Tibial nerve (tissue), 4 donors: ENCODE results near the gene KIF15. TPM values are rescaled to one million over a fixed set of nuclear protein-coding genes. Genes with fewer than 3 reads are reported as not detected.

Experiments
- DNase-seq, 2 donors: peaks; one replicate each; pipeline ENCODE4 v3.0.0-alpha.2; 2019; ENCODE audit warnings: low spot score in 2 of 2
- H3K27ac ChIP-seq, 4 donors: fragments of 200-600 bp; sonication (generic) in 3 of 4; one replicate each; pipeline ENCODE4 v1.5.1; 2017 to 2019; ENCODE audit warnings: mild to moderate bottlenecking in 1 of 4
- H3K27me3 ChIP-seq, 2 donors: fragments of 200-600 bp; sonication (generic) in 1 of 2; one replicate each; pipeline versions ENCODE4 v1.5.1 to v1.6.0; 2017 to 2019
- H3K36me3 ChIP-seq, 3 donors: fragments of 200-600 bp; sonication (generic); one replicate each; pipeline ENCODE4 v1.5.1; 2018 to 2019
- H3K4me1 ChIP-seq, 4 donors: fragments of 200-600 bp; sonication (generic) in 3 of 4; one replicate each; pipeline ENCODE4 v1.5.1; 2017 to 2019
- H3K4me3 ChIP-seq, 4 donors: fragments of 200-600 bp; sonication (generic) in 3 of 4; one replicate each; pipeline ENCODE4 v1.5.1; 2017 to 2019; ENCODE audit warnings: mild to moderate bottlenecking in 1 of 4, moderate library complexity in 1 of 4
- H3K9me3 ChIP-seq, 4 donors: fragments of 200-600 bp; sonication (generic) in 3 of 4; one replicate each; pipeline ENCODE4 v1.5.1; 2017 to 2019
- EP300 ChIP-seq, 2 donors: sonication (generic); formaldehyde crosslinking; IDR thresholded peaks; one replicate each; pipeline ENCODE4 v1.6.1; 2017; ENCODE audit warnings: antibody characterized with exemption in 2 of 2, mild to moderate bottlenecking in 1 of 2
- POLR2A ChIP-seq, 2 donors: fragments of 450-650 bp; IDR thresholded peaks; one replicate each; pipeline ENCODE4 v1.6.1; 2017; ENCODE audit warnings: antibody characterized with exemption in 2 of 2, mild to moderate bottlenecking in 2 of 2, moderate library complexity in 2 of 2
- WGBS, 2 donors: methylation state at CpG; one replicate each; pipeline ENCODE4 v1.1.5; 2018; 5-methylcytosine and 5-hydroxymethylcytosine counted together
- total RNA-seq, 4 donors: library from RNA; depleted of rRNA; stranded (reverse); fragments of >200 nt; gene quantifications; one replicate each; pipeline ENCODE4 v1.1.0, GENCODE V29; 2016
- TF ChIP-seq, protein P1 (sequence below), 5 experiments: fragments of 200-600 bp in 3 of 5; fragments of 450-650 bp in 2 of 5; sonication (generic) in 3 of 5; IDR thresholded peaks; one replicate each; pipeline ENCODE4 v1.5.1; 2016 to 2019; ENCODE audit warnings: antibody characterized with exemption in 5 of 5, mild to moderate bottlenecking in 3 of 5, moderate library complexity in 2 of 5

Gene KIF15, protein sequence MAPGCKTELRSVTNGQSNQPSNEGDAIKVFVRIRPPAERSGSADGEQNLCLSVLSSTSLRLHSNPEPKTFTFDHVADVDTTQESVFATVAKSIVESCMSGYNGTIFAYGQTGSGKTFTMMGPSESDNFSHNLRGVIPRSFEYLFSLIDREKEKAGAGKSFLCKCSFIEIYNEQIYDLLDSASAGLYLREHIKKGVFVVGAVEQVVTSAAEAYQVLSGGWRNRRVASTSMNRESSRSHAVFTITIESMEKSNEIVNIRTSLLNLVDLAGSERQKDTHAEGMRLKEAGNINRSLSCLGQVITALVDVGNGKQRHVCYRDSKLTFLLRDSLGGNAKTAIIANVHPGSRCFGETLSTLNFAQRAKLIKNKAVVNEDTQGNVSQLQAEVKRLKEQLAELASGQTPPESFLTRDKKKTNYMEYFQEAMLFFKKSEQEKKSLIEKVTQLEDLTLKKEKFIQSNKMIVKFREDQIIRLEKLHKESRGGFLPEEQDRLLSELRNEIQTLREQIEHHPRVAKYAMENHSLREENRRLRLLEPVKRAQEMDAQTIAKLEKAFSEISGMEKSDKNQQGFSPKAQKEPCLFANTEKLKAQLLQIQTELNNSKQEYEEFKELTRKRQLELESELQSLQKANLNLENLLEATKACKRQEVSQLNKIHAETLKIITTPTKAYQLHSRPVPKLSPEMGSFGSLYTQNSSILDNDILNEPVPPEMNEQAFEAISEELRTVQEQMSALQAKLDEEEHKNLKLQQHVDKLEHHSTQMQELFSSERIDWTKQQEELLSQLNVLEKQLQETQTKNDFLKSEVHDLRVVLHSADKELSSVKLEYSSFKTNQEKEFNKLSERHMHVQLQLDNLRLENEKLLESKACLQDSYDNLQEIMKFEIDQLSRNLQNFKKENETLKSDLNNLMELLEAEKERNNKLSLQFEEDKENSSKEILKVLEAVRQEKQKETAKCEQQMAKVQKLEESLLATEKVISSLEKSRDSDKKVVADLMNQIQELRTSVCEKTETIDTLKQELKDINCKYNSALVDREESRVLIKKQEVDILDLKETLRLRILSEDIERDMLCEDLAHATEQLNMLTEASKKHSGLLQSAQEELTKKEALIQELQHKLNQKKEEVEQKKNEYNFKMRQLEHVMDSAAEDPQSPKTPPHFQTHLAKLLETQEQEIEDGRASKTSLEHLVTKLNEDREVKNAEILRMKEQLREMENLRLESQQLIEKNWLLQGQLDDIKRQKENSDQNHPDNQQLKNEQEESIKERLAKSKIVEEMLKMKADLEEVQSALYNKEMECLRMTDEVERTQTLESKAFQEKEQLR (N-terminal part only)
- under 1 TPM; 0.60 to 0.87 (median 0.71) TPM for total RNA-seq

DNA sequence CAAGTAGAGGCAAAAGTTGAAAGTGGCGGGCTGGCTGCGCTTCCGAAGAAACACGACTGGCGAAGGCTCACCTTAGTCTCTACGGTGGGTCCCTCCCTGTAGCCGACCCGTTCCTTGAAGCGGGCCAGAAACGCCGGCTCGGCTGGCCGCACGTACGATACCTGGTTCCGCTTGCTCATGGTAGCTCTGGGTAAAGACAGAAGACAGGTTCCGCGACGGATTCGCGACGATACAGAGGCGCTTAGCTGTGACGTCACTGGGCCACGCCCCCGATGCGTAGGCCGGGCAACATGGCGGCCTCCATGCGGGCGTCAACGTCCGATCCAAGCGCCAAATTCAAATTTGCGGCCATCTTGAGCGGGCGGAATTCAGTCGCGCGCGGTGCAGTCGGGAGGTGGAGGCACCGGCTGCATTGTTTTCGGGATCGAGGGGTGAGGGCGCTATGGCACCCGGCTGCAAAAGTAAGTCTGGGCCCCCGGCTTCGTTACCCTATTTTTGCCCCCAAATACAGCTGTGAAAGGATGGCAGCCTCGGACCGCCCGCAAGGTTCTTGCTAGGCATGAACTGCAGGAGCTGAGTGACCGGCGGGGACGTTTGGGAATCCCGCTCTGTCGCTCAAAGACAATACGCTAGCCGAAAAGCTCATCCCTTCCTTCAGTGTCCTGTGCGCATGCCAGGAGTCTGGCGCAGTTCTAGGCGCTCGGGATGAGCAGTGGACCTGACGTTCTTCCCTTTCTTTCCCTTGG, at the start of gene KIF15, which contains the start of gene KIAA1143:
KIF15 (plus strand) TSS at position 371 of the 746 bp plus-strand sequence; CDS start at position 443, 72 bp downstream.
KIAA1143 (minus strand) TSS at position 196 of the 746 bp plus-strand sequence; CDS start at position 179, 17 bp downstream.
- peaks cover 0 to 35% (median 0%) of the 10 kb centered on the region in 3 donors for H3K36me3 ChIP-seq
- peak within 1 kb of the TSS; percentile 82 to 91 (median 86) for H3K4me3 ChIP-seq
- WGBS, 2 donors: 4 to 8% methylated on average over 33 to 58 of the region's 64 CpGs
- DNase-seq: peak; percentile 92
- H3K9me3 ChIP-seq: peaks cover 0 to 21% (median 7%) of the 10 kb centered on the region in 4 donors
- peaks cover 0 to 22% (median 4%) of the 10 kb centered on the region in 4 donors for H3K4me1 ChIP-seq
- TF ChIP-seq EP300 (IDR thresholded peaks at IDR 0.05): peak; percentile 71 to 95
- TF ChIP-seq POLR2A (IDR thresholded peaks at IDR 0.05): peak in 1 of 2 donors; percentile 47
- TF ChIP-seq, protein P1, sequence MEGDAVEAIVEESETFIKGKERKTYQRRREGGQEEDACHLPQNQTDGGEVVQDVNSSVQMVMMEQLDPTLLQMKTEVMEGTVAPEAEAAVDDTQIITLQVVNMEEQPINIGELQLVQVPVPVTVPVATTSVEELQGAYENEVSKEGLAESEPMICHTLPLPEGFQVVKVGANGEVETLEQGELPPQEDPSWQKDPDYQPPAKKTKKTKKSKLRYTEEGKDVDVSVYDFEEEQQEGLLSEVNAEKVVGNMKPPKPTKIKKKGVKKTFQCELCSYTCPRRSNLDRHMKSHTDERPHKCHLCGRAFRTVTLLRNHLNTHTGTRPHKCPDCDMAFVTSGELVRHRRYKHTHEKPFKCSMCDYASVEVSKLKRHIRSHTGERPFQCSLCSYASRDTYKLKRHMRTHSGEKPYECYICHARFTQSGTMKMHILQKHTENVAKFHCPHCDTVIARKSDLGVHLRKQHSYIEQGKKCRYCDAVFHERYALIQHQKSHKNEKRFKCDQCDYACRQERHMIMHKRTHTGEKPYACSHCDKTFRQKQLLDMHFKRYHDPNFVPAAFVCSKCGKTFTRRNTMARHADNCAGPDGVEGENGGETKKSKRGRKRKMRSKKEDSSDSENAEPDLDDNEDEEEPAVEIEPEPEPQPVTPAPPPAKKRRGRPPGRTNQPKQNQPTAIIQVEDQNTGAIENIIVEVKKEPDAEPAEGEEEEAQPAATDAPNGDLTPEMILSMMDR (IDR thresholded peaks at IDR 0.05): peak in 2 of 5 experiments; percentile 11 to 27
- H3K27me3 ChIP-seq: no peaks in the 10 kb centered on the region
- peak within 1 kb of the TSS in 3 of 4 donors; percentile 63 to 86 (median 83) for H3K27ac ChIP-seq

DNA sequence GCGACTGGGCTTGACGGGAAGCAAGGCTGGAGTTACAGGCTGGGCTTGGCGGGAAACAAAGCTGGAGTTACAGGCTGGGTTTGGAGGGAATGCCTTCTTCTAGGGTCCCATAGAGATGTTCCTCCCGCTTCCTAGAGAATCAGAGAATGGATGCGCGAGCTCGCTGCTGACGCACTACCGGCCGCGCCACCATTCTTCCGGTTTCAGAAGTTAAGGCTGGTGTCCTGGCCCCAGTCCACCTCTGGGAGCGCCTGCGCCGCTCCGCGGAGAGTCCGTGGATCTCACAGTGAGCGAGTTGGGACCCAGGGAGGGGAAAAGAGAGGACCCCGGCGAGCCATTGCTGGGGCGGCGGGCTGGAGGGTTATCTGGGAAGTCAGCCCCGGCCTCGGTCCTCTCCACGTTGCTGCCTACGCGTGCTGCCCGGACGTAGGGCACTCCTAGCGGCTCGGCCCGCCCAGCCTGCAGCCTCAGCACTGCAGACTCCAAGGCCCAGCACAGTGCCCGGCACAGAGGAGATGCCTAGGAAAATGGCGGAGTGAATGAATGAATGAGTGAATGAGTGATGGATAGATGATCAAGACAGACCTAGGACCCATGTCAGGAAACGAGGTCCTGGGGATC, 49.0 kb upstream of the KIF15 start, which contains the start of gene ZNF502:
ZNF502 (plus strand) TSS at position 206 of the 621 bp plus-strand sequence. CDS start 7,602 bp downstream, outside the sequence.
- H3K27ac ChIP-seq: peak within 1 kb of the TSS in 2 of 4 donors; percentile 62 to 71
- DNase-seq: peak; percentile 63 to 78
- H3K36me3 ChIP-seq: peaks cover 0 to 39% (median 0%) of the 10 kb centered on the region in 3 donors
- H3K9me3 ChIP-seq: peaks cover 0 to 50% (median 20%) of the 10 kb centered on the region in 4 donors
- TF ChIP-seq EP300 (IDR thresholded peaks at IDR 0.05) (peak in 1 of 2 donors; percentile 74), POLR2A (IDR thresholded peaks at IDR 0.05) (no peak)
- TF ChIP-seq, protein P1 (IDR thresholded peaks at IDR 0.05): peak in 4 of 5 experiments; percentile 11 to 54 (median 32)
- H3K4me1 ChIP-seq: peaks cover 0 to 8% (median 1%) of the 10 kb centered on the region in 4 donors
- peak within 1 kb of the TSS; percentile 47 to 66 (median 60) for H3K4me3 ChIP-seq
- H3K27me3 ChIP-seq: peaks cover 0 to 3% of the 10 kb centered on the region in 2 donors
- WGBS, 2 donors: 1 to 2% methylated on average over 28 to 32 of the region's 36 CpGs

DNA sequence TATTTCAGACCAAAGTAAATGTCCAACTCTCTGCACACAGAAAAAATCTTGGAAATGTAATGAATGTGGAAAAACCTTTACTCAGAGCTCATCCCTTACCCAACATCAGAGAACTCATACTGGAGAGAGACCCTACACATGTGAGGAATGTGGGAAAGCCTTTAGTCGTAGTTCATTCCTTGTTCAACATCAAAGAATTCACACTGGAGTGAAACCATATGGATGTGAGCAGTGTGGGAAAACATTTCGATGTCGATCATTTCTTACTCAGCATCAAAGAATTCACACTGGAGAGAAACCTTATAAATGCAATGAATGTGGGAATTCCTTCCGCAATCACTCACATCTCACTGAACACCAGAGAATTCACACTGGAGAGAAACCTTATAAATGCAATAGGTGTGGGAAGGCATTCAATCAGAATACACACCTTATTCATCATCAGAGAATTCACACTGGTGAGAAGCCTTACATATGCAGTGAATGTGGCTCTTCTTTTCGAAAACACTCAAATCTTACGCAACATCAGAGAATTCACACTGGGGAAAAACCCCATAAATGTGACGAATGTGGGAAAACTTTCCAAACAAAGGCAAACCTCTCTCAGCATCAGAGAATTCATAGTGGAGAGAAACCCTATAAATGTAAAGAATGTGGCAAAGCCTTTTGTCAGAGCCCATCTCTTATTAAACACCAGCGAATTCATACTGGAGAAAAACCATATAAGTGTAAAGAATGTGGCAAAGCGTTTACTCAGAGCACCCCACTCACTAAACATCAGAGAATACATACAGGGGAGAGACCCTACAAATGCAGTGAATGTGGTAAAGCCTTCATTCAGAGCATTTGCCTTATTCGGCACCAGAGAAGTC, 40.1 kb upstream of the KIF15 start:
- TF ChIP-seq POLR2A (IDR thresholded peaks at IDR 0.05) (no peak), EP300 (IDR thresholded peaks at IDR 0.05) (no peak)
- TF ChIP-seq, protein P1 (IDR thresholded peaks at IDR 0.05): no peak
- H3K4me1 ChIP-seq: no peaks in the 10 kb centered on the region
- peaks cover 0 to 89% (median 12%) of the 10 kb centered on the region in 3 donors for H3K36me3 ChIP-seq
- DNase-seq: no peak
- no peak overlapping the region for H3K4me3 ChIP-seq
- WGBS, 2 donors: 97 to 98% methylated on average over 10 of the region's 10 CpGs
- H3K9me3 ChIP-seq: peaks cover 11 to 100% (median 54%) of the 10 kb centered on the region in 4 donors
- no peak overlapping the region for H3K27ac ChIP-seq
- H3K27me3 ChIP-seq: no peaks in the 10 kb centered on the region
